Type B pancreatic cell (in vitro differentiated cells): Measurements from ENCODE around the gene PTPN11. TPM values are rescaled to one million over a fixed set of nuclear protein-coding genes. Genes with fewer than 3 reads are reported as not detected.

Experiments used
- DNase-seq: peaks from one replicate; pipeline ENCODE4 v3.0.0; 2021; ENCODE audit warnings: mixed read lengths; ENCODE audit not compliant: unreplicated experiment; ENCODE audit errors: extremely low spot score
- H3K27ac Mint-ChIP-seq: 2 replicates; pipeline ENCODE4 v1.8.0; 2021; ENCODE audit warnings: mild to moderate bottlenecking, mixed read lengths
- H3K27me3 Mint-ChIP-seq: 2 replicates; pipeline ENCODE4 v1.8.0; 2021; ENCODE audit warnings: mixed read lengths
- H3K36me3 Mint-ChIP-seq: 2 replicates; pipeline ENCODE4 v1.8.0; 2021; ENCODE audit warnings: mixed read lengths
- H3K4me1 Mint-ChIP-seq: one replicate; pipeline ENCODE4 v1.8.0; 2021; ENCODE audit warnings: mixed read lengths; ENCODE audit not compliant: unreplicated experiment
- H3K4me3 Mint-ChIP-seq: 2 replicates; pipeline ENCODE4 v1.8.0; 2021; ENCODE audit warnings: mild to moderate bottlenecking, mixed read lengths
- H3K9me3 Mint-ChIP-seq: 2 replicates; pipeline ENCODE4 v1.8.0; 2021; ENCODE audit warnings: mixed read lengths
- total RNA-seq: library from RNA; stranded (reverse); gene quantifications from 2 replicates; pipeline ENCODE4 v1.2.1, GENCODE V29; 2021; ENCODE audit warnings: low replicate concordance
- TF ChIP-seq, protein P1 (sequence below): fragments of 200-600 bp; sonication (generic); conservative IDR thresholded peaks from 2 replicates; pipeline ENCODE4 v1.5.0; 2021; ENCODE audit warnings: antibody characterized with exemption, mild to moderate bottlenecking

The PTPN11 gene
- total RNA-seq, 1 donor from 2014 or later: 76.0 TPM

DNA sequence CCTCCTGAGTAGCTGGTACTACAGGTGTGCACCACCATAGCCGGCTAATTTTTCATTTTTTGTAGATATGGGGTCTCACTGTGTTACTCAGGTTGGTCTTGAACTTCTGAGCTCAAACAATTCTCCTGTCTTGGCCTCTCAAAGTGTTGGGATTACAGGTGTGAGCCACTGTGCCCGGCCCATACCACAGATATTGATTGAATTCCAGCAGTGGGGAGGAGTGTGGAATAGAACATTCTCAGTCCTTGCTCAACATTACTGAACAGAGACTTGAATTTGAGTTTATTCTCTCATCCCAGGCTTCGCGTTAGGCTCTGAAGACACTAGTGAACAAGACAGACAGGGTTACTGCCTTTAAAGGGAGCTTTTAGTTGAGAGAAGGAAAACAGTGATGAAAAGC, 39.6 kb downstream of the PTPN11 start:
- DNase-seq: no peak
- H3K4me1 Mint-ChIP-seq: no peaks in the 10 kb centered on the region
- H3K27me3 Mint-ChIP-seq: no peaks in the 10 kb centered on the region
- TF ChIP-seq, protein P1, sequence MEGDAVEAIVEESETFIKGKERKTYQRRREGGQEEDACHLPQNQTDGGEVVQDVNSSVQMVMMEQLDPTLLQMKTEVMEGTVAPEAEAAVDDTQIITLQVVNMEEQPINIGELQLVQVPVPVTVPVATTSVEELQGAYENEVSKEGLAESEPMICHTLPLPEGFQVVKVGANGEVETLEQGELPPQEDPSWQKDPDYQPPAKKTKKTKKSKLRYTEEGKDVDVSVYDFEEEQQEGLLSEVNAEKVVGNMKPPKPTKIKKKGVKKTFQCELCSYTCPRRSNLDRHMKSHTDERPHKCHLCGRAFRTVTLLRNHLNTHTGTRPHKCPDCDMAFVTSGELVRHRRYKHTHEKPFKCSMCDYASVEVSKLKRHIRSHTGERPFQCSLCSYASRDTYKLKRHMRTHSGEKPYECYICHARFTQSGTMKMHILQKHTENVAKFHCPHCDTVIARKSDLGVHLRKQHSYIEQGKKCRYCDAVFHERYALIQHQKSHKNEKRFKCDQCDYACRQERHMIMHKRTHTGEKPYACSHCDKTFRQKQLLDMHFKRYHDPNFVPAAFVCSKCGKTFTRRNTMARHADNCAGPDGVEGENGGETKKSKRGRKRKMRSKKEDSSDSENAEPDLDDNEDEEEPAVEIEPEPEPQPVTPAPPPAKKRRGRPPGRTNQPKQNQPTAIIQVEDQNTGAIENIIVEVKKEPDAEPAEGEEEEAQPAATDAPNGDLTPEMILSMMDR: no peak
- no peaks in the 10 kb centered on the region for H3K9me3 Mint-ChIP-seq
- no peak overlapping the region for H3K27ac Mint-ChIP-seq
- H3K4me3 Mint-ChIP-seq: no peak overlapping the region
- peaks cover 30% of the 10 kb centered on the region for H3K36me3 Mint-ChIP-seq

DNA sequence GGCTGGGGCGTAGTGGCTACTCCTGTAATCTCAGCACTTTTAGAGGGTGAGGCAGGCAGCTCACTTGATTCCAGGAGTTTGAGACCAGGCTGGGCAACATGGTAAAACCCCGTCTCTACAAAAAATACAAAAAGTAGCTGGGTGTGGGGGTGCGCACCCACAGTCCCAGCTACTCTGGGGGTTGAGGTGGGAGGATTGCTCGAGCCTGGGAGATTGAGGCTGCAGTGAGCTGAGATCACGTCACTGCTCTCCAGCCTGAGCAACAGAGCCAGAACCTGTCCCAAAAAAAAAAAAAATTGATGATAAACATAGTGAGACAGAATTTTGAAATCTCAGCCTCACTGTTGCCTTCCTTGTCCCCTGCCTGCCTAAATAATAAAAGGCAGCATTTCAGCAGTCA, 40.0 kb downstream of the PTPN11 start:
- no peaks in the 10 kb centered on the region for H3K4me1 Mint-ChIP-seq
- no peak overlapping the region for H3K4me3 Mint-ChIP-seq
- no peak overlapping the region for H3K27ac Mint-ChIP-seq

DNA sequence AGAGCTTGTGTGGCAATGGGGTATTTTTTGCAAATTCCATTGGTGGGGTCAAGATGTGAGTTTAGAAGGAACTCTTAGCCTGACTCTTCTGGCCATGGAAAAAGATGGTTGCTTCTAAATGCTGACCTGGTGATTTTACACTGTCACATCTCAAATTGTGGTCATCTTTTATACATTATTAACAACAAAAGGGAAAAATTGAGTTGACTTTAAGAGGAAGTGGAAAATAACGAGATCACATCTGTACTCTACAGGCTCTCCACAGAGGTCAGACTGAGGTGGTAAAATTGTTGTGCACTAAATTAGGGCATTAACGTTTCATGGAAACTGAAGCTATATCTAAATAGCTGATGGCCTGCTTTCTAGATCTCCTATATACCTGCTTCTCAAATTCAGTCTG, 44.7 kb downstream of the PTPN11 start:
- Mint-ChIP-seq H3K27ac (no peak overlapping the region), H3K4me3 (no peak overlapping the region), H3K27me3 (no peaks in the 10 kb centered on the region), H3K4me1 (no peaks in the 10 kb centered on the region), H3K9me3 (no peaks in the 10 kb centered on the region), H3K36me3 (peaks cover 23% of the 10 kb centered on the region)
- no peak for DNase-seq
- TF ChIP-seq, protein P1: no peak

More for the DNA sequence above, 40.0 kb downstream of the PTPN11 start:
- DNase-seq: no peak
- no peaks in the 10 kb centered on the region for H3K27me3 Mint-ChIP-seq
- no peaks in the 10 kb centered on the region for H3K9me3 Mint-ChIP-seq
- peaks cover 31% of the 10 kb centered on the region for H3K36me3 Mint-ChIP-seq
- TF ChIP-seq, protein P1: no peak

DNA sequence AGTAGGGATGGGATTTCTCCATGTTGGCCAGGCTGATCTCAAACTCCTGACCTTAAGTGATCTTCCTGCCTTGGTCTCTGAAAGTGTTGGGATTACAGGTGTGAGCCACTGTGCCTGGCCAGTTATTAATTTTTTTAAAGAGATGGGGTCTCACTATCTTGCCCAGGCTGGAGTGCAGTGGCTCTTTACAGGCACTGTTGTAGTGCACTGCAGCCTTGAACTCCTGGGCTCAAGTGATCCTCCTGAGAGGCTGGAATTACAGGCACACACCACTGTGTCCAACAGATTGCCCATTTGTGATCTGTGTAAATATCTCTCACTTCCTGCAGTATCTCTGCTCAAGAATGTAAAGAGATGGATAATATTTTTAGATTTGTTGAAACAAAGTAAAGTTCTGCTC, 45.9 kb downstream of the PTPN11 start:
- Mint-ChIP-seq H3K27me3 (no peaks in the 10 kb centered on the region), H3K9me3 (no peaks in the 10 kb centered on the region), H3K4me3 (no peak overlapping the region), H3K4me1 (no peaks in the 10 kb centered on the region), H3K27ac (no peak overlapping the region), H3K36me3 (peaks cover 23% of the 10 kb centered on the region)
- no peak for DNase-seq
- TF ChIP-seq, protein P1: no peak

DNA sequence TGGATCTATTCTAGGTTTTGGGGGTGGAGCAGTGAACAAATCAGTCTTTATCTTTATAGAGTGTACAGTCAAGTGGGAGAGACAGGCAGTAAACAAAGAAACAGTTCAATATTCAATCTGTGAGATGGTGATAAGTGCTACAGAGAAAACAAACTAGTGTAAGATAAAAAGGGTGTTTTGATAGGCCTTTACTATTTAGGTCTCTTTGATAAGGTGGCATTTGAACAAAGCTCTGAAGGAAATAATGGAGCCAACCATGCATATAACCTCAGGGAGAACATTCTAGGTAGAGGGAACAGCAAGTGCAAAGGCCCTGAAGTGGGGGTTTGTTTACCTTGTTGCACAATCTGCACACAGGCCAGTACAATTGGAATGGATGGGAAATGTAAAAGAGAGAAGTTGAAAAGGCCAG, 47.3 kb downstream of the PTPN11 start:
- Mint-ChIP-seq H3K36me3 (peaks cover 20% of the 10 kb centered on the region), H3K4me3 (no peak overlapping the region), H3K27me3 (no peaks in the 10 kb centered on the region), H3K27ac (no peak overlapping the region), H3K9me3 (no peaks in the 10 kb centered on the region), H3K4me1 (peaks cover 5% of the 10 kb centered on the region)
- TF ChIP-seq, protein P1: no peak
- DNase-seq: no peak

DNA sequence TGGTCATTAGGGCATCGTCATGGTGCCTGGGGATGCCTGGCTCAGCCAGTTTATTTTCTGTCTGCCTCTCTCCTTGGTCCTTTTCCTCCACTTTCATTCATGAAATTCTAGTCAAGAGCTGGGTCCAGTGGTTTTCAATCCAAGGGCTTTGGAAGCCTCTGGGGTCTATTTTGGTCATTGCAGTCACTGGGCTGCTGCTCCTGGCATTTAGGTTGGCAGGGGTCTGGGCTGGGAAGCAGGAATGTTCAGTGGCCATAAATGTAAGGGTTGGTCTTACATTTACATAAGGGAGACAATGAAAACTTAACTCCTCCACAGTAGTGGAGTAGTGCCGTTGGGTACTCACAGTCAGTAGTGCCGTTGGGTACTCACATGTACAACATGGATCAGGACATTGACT, 48.1 kb downstream of the PTPN11 start:
- Mint-ChIP-seq H3K36me3 (peaks cover 22% of the 10 kb centered on the region), H3K4me3 (no peak overlapping the region), H3K9me3 (no peaks in the 10 kb centered on the region), H3K27ac (no peak overlapping the region), H3K27me3 (no peaks in the 10 kb centered on the region), H3K4me1 (peaks cover 5% of the 10 kb centered on the region)
- TF ChIP-seq, protein P1: no peak
- DNase-seq: no peak
